PC-9 (cell line): ENCODE results near the gene GLT8D2. TPM values are rescaled to one million over a fixed set of nuclear protein-coding genes. Genes with fewer than 3 reads are reported as not detected.

ENCODE experiments used
- BruUV-seq: library from RNA; stranded (reverse); fragments of 400-500 nt; replicated peaks from 2 replicates; lab custom pipeline; 2021; lab: Mats Ljungman, UMichigan
- CTCF ChIA-PET: fragments of 300-600 bp; sonication (Branson Sonifier 250); formaldehyde crosslinking; loops from one replicate; lab custom pipeline; 2022; ENCODE audit warnings: antibody characterized with exemption; lab: Charles Lee
- POLR2A ChIA-PET: fragments of 300-600 bp; sonication (Branson Sonifier 250); formaldehyde crosslinking; loops from one replicate; lab custom pipeline; 2022; ENCODE audit warnings: antibody characterized with exemption; ENCODE audit not compliant: unreplicated experiment; lab: Charles Lee
- DNase-seq, 2 experiments: peaks; one replicate each; pipeline versions ENCODE4 v3.0.0 to v3.0.0-alpha.2; 2015 to 2022; ENCODE audit warnings: mixed read lengths in 1 of 2
- H2AFZ ChIP-seq: fragments of 200-600 bp; sonication (generic); 2 replicates; pipeline ENCODE4 v1.8.1; 2017; ENCODE audit warnings: antibody characterized with exemption
- H3F3A ChIP-seq: fragments of 200-600 bp; sonication (generic); 2 replicates; pipeline ENCODE4 v1.8.1; 2017; ENCODE audit warnings: antibody characterized with exemption, mild to moderate bottlenecking, low read depth; ENCODE audit not compliant: insufficient read depth
- H3K27ac ChIP-seq: fragments of 200-600 bp; sonication (generic); 2 replicates; pipeline ENCODE4 v1.6.1; 2016; ENCODE audit warnings: mixed run types
- H3K27me3 ChIP-seq: fragments of 200-600 bp; sonication (generic); 2 replicates; pipeline ENCODE4 v1.6.1; 2016; ENCODE audit warnings: low read depth, mixed run types; ENCODE audit not compliant: insufficient read depth
- H3K36me3 ChIP-seq: fragments of 200-600 bp; sonication (generic); 2 replicates; pipeline ENCODE4 v1.6.1; 2016; ENCODE audit warnings: low read depth, mixed run types
- H3K4me1 ChIP-seq: fragments of 200-600 bp; sonication (generic); replicated peaks from 2 replicates; pipeline ENCODE4 v1.6.1; 2016; ENCODE audit warnings: mixed run types; ENCODE audit not compliant: insufficient read depth
- H3K4me2 ChIP-seq: fragments of 200-600 bp; sonication (generic); 2 replicates; pipeline ENCODE4 v1.6.1; 2017; ENCODE audit warnings: mixed run types
- H3K4me3 ChIP-seq: fragments of 200-600 bp; sonication (generic); 2 replicates; pipeline ENCODE4 v1.6.1; 2016; ENCODE audit warnings: mixed run types
- H3K79me2 ChIP-seq: fragments of 200-600 bp; sonication (generic); 2 replicates; pipeline ENCODE4 v1.6.1; 2017; ENCODE audit warnings: low read depth, mixed run types
- H3K9me2 ChIP-seq: fragments of 200-600 bp; sonication (generic); 2 replicates; pipeline ENCODE4 v1.8.1; 2017; ENCODE audit warnings: mild to moderate bottlenecking; ENCODE audit not compliant: insufficient read depth
- H3K9me3 ChIP-seq: fragments of 200-600 bp; sonication (generic); 2 replicates; pipeline ENCODE4 v1.8.1; 2016; ENCODE audit warnings: low read depth; ENCODE audit not compliant: insufficient read depth
- H4K20me1 ChIP-seq: fragments of 200-600 bp; sonication (generic); 2 replicates; pipeline ENCODE4 v1.8.1; 2017; ENCODE audit not compliant: insufficient read depth
- CTCF ChIP-seq: fragments of 200-600 bp; sonication (generic); conservative IDR thresholded peaks from 2 replicates; pipeline ENCODE4 v1.6.1; 2017; ENCODE audit warnings: mixed run types, antibody characterized with exemption, mild to moderate bottlenecking, moderate library complexity
- EZH2 ChIP-seq: fragments of 200-600 bp; sonication (generic); IDR thresholded peaks from 2 replicates; pipeline ENCODE4 v1.8.0; 2017; ENCODE audit warnings: antibody characterized with exemption, low read depth
- intact Hi-C: fragments of 100-400 bp; cut with micrococcal nuclease; formaldehyde crosslinking; loops from one replicate; pipeline ENCODE4 v1.10.0; 2022; ENCODE audit not compliant: unreplicated experiment
- total RNA-seq: library from RNA; stranded (reverse); gene quantifications from 2 replicates; pipeline ENCODE4 v1.2.3, GENCODE V29; 2021

GLT8D2 gene
- total RNA-seq, 1 experiment from 2014 or later: 0.31 TPM

GRCh38 chr12:104011253-104011652, 38.7 kb downstream of the GLT8D2 start:
- Histone ChIP-seq H3K9me3 (no peaks in the 10 kb centered on the region), H3K9me2 (no peaks in the 10 kb centered on the region), H3K27me3 (no peaks in the 10 kb centered on the region), H4K20me1 (no peaks in the 10 kb centered on the region), H3K27ac (no peak overlapping the region), H3K79me2 (no peaks in the 10 kb centered on the region), H3K4me2 (peak overlapping the region; percentile 10; the same call in 1 of the 2 replicates), H2AFZ (no peak overlapping the region), H3K36me3 (no peaks in the 10 kb centered on the region), H3K4me3 (no peak overlapping the region), H3K4me1 (peaks cover 5% of the 10 kb centered on the region), H3F3A (peaks cover 4% of the 10 kb centered on the region; the same call in 1 of the 2 replicates)
- intact Hi-C loops: no loop called here
- CTCF ChIA-PET: no interaction called here
- TF ChIP-seq EZH2 (no peak), CTCF (no peak)
- POLR2A ChIA-PET: interaction anchor here (0.6 to 0.7 kb wide), 2 partner anchors 25 to 246 kb away, joined by 3 to 5 read pairs; no protein-coding TSS in a partner anchor
- peak; percentile 21 to 72 for DNase-seq
- no TSS peak for BruUV-seq

GRCh38 chr12:104010606-104011169, 39.3 kb downstream of the GLT8D2 start:
- H3K27me3 ChIP-seq: no peaks in the 10 kb centered on the region
- no peak overlapping the region for H3K4me3 ChIP-seq
- CTCF ChIA-PET: no interaction called here
- H3K79me2 ChIP-seq: no peaks in the 10 kb centered on the region
- no peaks in the 10 kb centered on the region for H4K20me1 ChIP-seq
- intact Hi-C loops: no loop called here
- no peak for TF ChIP-seq EZH2
- no peak for TF ChIP-seq CTCF
- BruUV-seq: TSS peak; percentile 67
- H2AFZ ChIP-seq: no peak overlapping the region
- peaks cover 4% of the 10 kb centered on the region; the same call in 1 of the 2 replicates for H3F3A ChIP-seq
- DNase-seq: no peak
- no peak overlapping the region for H3K27ac ChIP-seq
- H3K9me3 ChIP-seq: no peaks in the 10 kb centered on the region
- H3K36me3 ChIP-seq: no peaks in the 10 kb centered on the region
- H3K9me2 ChIP-seq: no peaks in the 10 kb centered on the region
- H3K4me2 ChIP-seq: peak overlapping the region; percentile 10; the same call in 1 of the 2 replicates
- peaks cover 5% of the 10 kb centered on the region for H3K4me1 ChIP-seq
- POLR2A ChIA-PET: no interaction called here

GRCh38 chr12:104010121-104010520, 39.9 kb downstream of the GLT8D2 start:
- DNase-seq: no peak
- intact Hi-C loops: no loop called here
- H2AFZ ChIP-seq: no peak overlapping the region
- no peaks in the 10 kb centered on the region for H3K9me3 ChIP-seq
- no peak overlapping the region for H3K4me3 ChIP-seq
- H3K4me2 ChIP-seq: no peak overlapping the region
- H3K9me2 ChIP-seq: no peaks in the 10 kb centered on the region
- POLR2A ChIA-PET: no interaction called here
- no TSS peak for BruUV-seq
- CTCF ChIA-PET: no interaction called here
- H3K27me3 ChIP-seq: no peaks in the 10 kb centered on the region
- H3K27ac ChIP-seq: no peak overlapping the region
- no peaks in the 10 kb centered on the region for H3K36me3 ChIP-seq
- no peaks in the 10 kb centered on the region for H3K79me2 ChIP-seq
- peaks cover 5% of the 10 kb centered on the region for H3K4me1 ChIP-seq
- no peak for TF ChIP-seq CTCF
- no peak for TF ChIP-seq EZH2
- peaks cover 4% of the 10 kb centered on the region; the same call in 1 of the 2 replicates for H3F3A ChIP-seq
- no peaks in the 10 kb centered on the region for H4K20me1 ChIP-seq
